WTC11 (cell line): ENCODE measurements around the gene PIGP. TPM values are rescaled to one million over a fixed set of nuclear protein-coding genes. Genes with fewer than 3 reads are reported as not detected.

Experiments used
- ATAC-seq: fragments of 200-7000 bp; cut with Tn5 transposase; 2 replicates; pipeline ENCODE4 v1.10.0; 2021; ENCODE audit warnings: mild to moderate bottlenecking, moderate library complexity
- CTCF ChIA-PET: fragments of 300-600 bp; sonication (Branson Sonifier 250); formaldehyde crosslinking; loops from one replicate; lab custom pipeline; 2021; ENCODE audit warnings: antibody characterized with exemption; lab: Charles Lee
- POLR2A ChIA-PET: fragments of 350-600 bp; sonication (Branson Sonifier 250); formaldehyde crosslinking; loops from one replicate; lab custom pipeline; 2021; ENCODE audit warnings: antibody characterized with exemption; lab: Charles Lee
- DNase-seq: peaks from one replicate; pipeline ENCODE4 v3.0.0; 2021; ENCODE audit warnings: low spot score
- H3K27ac Mint-ChIP-seq: 2 replicates; pipeline ENCODE4 v1.8.0; 2021; ENCODE audit warnings: mixed read lengths
- H3K27me3 Mint-ChIP-seq: 2 replicates; pipeline ENCODE4 v1.8.0; 2021; ENCODE audit warnings: low read depth, mild to moderate bottlenecking, moderate library complexity, mixed read lengths
- H3K36me3 Mint-ChIP-seq: 2 replicates; pipeline ENCODE4 v1.8.0; 2021; ENCODE audit warnings: mixed read lengths
- H3K4me1 Mint-ChIP-seq: 2 replicates; pipeline ENCODE4 v1.8.0; 2022; ENCODE audit warnings: mixed read lengths
- H3K4me3 Mint-ChIP-seq: 2 replicates; pipeline ENCODE4 v1.8.0; 2021; ENCODE audit warnings: mild to moderate bottlenecking, moderate library complexity, mixed read lengths
- H3K9me3 Mint-ChIP-seq: 2 replicates; pipeline ENCODE4 v1.8.0; 2021; ENCODE audit warnings: mixed read lengths
- IRF2 ChIP-seq: sonication (generic); formaldehyde crosslinking; IDR thresholded peaks from 2 replicates; pipeline ENCODE4 v1.8.0; 2022; ENCODE audit warnings: low read depth, missing genetic modification reagents, borderline replicate concordance
- NFATC4 ChIP-seq: fragments of 250-450 bp; sonication (Bioruptor Pico); IDR thresholded peaks from 2 replicates; pipeline ENCODE4 v1.9.0; 2021; ENCODE audit warnings: mild to moderate bottlenecking
- NR1H2 ChIP-seq: sonication (generic); formaldehyde crosslinking; IDR thresholded peaks from 2 replicates; pipeline ENCODE4 v1.9.0; 2021; ENCODE audit warnings: mild to moderate bottlenecking, moderate library complexity, missing genetic modification reagents
- RORB ChIP-seq: fragments of 250-450 bp; sonication (Bioruptor Pico); IDR thresholded peaks from 2 replicates; pipeline ENCODE4 v1.9.0; 2021; ENCODE audit warnings: mild to moderate bottlenecking
- TEAD1 ChIP-seq: sonication (generic); formaldehyde crosslinking; IDR thresholded peaks from 2 replicates; pipeline ENCODE4 v1.8.0; 2022; ENCODE audit warnings: mild to moderate bottlenecking, missing genetic modification reagents
- TEAD4 ChIP-seq: sonication (generic); formaldehyde crosslinking; IDR thresholded peaks from 2 replicates; pipeline ENCODE4 v1.8.0; 2022; ENCODE audit warnings: mild to moderate bottlenecking, missing genetic modification reagents
- ZNF121 ChIP-seq: sonication (generic); formaldehyde crosslinking; IDR thresholded peaks from 2 replicates; pipeline ENCODE4 v1.8.0; 2023; ENCODE audit warnings: missing genetic modification reagents
- ZNF138 ChIP-seq: sonication (generic); formaldehyde crosslinking; conservative IDR thresholded peaks from 2 replicates; pipeline ENCODE4 v1.8.1; 2022; ENCODE audit warnings: mild to moderate bottlenecking, moderate library complexity, missing genetic modification reagents
- ZNF671 ChIP-seq: fragments of 250-450 bp; sonication (Bioruptor Pico); IDR thresholded peaks from 2 replicates; pipeline ENCODE4 v1.8.0; 2021; ENCODE audit warnings: mild to moderate bottlenecking
- total RNA-seq: library from RNA; stranded (reverse); gene quantifications from 3 replicates; pipeline ENCODE4 v1.2.3, GENCODE V29; 2021
- TF ChIP-seq, protein P1 (sequence below): sonication (generic); formaldehyde crosslinking; conservative IDR thresholded peaks from 2 replicates; pipeline ENCODE4 v1.8.1; 2023; ENCODE audit warnings: mild to moderate bottlenecking, low read depth, missing genetic modification reagents, moderate library complexity
- TF ChIP-seq, protein P2 (sequence below): fragments of 200-600 bp; IDR thresholded peaks from 2 replicates; pipeline ENCODE4 v1.8.0; 2022; ENCODE audit warnings: antibody characterized with exemption
- TF ChIP-seq, protein P3 (sequence below): sonication (generic); formaldehyde crosslinking; IDR thresholded peaks from 2 replicates; pipeline ENCODE4 v1.8.1; 2022; ENCODE audit warnings: mild to moderate bottlenecking, moderate library complexity, missing genetic modification reagents
- TF ChIP-seq, protein P4 (sequence below): sonication (generic); formaldehyde crosslinking; IDR thresholded peaks from 2 replicates; pipeline ENCODE4 v1.8.1; 2022; ENCODE audit warnings: low read depth, missing genetic modification reagents, borderline replicate concordance
- TF ChIP-seq, protein P5 (sequence below): fragments of 250-450 bp; sonication (Bioruptor Pico); IDR thresholded peaks from 2 replicates; pipeline ENCODE4 v1.9.0; 2021; ENCODE audit warnings: mild to moderate bottlenecking, borderline replicate concordance
- TF ChIP-seq, protein P6 (sequence below): fragments of 250-450 bp; sonication (Bioruptor Pico); conservative IDR thresholded peaks from 2 replicates; pipeline ENCODE4 v1.9.0; 2021; ENCODE audit warnings: mild to moderate bottlenecking

Gene PIGP
- total RNA-seq, 1 experiment from 2014 or later = 10.9 TPM

DNA sequence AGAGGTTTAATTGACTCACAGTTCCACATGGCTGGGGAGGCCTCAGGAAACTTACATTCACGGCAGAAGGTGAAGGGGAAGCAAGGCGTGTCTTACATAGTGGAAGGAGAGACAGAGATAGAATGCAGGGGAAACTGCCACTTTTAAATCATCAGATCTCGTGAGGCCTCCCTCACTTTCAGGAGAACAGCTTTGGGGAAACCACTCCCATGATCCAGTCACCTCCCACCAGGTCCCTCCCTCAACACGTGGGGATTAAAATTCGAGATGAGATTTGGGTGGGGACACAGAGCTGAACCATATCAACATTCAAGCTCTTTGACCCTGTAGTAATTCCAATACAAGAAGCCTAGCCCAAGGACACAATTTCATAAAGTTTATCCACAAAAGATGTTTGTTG, 13.7 kb downstream of the PIGP start:
- TF ChIP-seq NFATC4 (no peak), RORB (no peak), NR1H2 (CRISPR knock-in tag) (no peak), ZNF121 (CRISPR knock-in tag) (no peak), TEAD4 (CRISPR knock-in tag) (no peak), ZNF671 (no peak), IRF2 (CRISPR knock-in tag) (no peak), ZNF138 (no peak), TEAD1 (CRISPR knock-in tag) (no peak)
- TF ChIP-seq, protein P1, sequence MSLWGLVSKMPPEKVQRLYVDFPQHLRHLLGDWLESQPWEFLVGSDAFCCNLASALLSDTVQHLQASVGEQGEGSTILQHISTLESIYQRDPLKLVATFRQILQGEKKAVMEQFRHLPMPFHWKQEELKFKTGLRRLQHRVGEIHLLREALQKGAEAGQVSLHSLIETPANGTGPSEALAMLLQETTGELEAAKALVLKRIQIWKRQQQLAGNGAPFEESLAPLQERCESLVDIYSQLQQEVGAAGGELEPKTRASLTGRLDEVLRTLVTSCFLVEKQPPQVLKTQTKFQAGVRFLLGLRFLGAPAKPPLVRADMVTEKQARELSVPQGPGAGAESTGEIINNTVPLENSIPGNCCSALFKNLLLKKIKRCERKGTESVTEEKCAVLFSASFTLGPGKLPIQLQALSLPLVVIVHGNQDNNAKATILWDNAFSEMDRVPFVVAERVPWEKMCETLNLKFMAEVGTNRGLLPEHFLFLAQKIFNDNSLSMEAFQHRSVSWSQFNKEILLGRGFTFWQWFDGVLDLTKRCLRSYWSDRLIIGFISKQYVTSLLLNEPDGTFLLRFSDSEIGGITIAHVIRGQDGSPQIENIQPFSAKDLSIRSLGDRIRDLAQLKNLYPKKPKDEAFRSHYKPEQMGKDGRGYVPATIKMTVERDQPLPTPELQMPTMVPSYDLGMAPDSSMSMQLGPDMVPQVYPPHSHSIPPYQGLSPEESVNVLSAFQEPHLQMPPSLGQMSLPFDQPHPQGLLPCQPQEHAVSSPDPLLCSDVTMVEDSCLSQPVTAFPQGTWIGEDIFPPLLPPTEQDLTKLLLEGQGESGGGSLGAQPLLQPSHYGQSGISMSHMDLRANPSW = no peak
- TF ChIP-seq, protein P2, sequence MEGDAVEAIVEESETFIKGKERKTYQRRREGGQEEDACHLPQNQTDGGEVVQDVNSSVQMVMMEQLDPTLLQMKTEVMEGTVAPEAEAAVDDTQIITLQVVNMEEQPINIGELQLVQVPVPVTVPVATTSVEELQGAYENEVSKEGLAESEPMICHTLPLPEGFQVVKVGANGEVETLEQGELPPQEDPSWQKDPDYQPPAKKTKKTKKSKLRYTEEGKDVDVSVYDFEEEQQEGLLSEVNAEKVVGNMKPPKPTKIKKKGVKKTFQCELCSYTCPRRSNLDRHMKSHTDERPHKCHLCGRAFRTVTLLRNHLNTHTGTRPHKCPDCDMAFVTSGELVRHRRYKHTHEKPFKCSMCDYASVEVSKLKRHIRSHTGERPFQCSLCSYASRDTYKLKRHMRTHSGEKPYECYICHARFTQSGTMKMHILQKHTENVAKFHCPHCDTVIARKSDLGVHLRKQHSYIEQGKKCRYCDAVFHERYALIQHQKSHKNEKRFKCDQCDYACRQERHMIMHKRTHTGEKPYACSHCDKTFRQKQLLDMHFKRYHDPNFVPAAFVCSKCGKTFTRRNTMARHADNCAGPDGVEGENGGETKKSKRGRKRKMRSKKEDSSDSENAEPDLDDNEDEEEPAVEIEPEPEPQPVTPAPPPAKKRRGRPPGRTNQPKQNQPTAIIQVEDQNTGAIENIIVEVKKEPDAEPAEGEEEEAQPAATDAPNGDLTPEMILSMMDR = no peak
- TF ChIP-seq, protein P3, sequence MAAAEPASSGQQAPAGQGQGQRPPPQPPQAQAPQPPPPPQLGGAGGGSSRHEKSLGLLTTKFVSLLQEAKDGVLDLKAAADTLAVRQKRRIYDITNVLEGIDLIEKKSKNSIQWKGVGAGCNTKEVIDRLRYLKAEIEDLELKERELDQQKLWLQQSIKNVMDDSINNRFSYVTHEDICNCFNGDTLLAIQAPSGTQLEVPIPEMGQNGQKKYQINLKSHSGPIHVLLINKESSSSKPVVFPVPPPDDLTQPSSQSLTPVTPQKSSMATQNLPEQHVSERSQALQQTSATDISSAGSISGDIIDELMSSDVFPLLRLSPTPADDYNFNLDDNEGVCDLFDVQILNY (CRISPR knock-in tag) = no peak
- TF ChIP-seq, protein P4, sequence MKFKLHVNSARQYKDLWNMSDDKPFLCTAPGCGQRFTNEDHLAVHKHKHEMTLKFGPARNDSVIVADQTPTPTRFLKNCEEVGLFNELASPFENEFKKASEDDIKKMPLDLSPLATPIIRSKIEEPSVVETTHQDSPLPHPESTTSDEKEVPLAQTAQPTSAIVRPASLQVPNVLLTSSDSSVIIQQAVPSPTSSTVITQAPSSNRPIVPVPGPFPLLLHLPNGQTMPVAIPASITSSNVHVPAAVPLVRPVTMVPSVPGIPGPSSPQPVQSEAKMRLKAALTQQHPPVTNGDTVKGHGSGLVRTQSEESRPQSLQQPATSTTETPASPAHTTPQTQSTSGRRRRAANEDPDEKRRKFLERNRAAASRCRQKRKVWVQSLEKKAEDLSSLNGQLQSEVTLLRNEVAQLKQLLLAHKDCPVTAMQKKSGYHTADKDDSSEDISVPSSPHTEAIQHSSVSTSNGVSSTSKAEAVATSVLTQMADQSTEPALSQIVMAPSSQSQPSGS = no peak
- TF ChIP-seq, protein P5, sequence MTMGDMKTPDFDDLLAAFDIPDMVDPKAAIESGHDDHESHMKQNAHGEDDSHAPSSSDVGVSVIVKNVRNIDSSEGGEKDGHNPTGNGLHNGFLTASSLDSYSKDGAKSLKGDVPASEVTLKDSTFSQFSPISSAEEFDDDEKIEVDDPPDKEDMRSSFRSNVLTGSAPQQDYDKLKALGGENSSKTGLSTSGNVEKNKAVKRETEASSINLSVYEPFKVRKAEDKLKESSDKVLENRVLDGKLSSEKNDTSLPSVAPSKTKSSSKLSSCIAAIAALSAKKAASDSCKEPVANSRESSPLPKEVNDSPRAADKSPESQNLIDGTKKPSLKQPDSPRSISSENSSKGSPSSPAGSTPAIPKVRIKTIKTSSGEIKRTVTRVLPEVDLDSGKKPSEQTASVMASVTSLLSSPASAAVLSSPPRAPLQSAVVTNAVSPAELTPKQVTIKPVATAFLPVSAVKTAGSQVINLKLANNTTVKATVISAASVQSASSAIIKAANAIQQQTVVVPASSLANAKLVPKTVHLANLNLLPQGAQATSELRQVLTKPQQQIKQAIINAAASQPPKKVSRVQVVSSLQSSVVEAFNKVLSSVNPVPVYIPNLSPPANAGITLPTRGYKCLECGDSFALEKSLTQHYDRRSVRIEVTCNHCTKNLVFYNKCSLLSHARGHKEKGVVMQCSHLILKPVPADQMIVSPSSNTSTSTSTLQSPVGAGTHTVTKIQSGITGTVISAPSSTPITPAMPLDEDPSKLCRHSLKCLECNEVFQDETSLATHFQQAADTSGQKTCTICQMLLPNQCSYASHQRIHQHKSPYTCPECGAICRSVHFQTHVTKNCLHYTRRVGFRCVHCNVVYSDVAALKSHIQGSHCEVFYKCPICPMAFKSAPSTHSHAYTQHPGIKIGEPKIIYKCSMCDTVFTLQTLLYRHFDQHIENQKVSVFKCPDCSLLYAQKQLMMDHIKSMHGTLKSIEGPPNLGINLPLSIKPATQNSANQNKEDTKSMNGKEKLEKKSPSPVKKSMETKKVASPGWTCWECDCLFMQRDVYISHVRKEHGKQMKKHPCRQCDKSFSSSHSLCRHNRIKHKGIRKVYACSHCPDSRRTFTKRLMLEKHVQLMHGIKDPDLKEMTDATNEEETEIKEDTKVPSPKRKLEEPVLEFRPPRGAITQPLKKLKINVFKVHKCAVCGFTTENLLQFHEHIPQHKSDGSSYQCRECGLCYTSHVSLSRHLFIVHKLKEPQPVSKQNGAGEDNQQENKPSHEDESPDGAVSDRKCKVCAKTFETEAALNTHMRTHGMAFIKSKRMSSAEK = no peak
- TF ChIP-seq, protein P6, sequence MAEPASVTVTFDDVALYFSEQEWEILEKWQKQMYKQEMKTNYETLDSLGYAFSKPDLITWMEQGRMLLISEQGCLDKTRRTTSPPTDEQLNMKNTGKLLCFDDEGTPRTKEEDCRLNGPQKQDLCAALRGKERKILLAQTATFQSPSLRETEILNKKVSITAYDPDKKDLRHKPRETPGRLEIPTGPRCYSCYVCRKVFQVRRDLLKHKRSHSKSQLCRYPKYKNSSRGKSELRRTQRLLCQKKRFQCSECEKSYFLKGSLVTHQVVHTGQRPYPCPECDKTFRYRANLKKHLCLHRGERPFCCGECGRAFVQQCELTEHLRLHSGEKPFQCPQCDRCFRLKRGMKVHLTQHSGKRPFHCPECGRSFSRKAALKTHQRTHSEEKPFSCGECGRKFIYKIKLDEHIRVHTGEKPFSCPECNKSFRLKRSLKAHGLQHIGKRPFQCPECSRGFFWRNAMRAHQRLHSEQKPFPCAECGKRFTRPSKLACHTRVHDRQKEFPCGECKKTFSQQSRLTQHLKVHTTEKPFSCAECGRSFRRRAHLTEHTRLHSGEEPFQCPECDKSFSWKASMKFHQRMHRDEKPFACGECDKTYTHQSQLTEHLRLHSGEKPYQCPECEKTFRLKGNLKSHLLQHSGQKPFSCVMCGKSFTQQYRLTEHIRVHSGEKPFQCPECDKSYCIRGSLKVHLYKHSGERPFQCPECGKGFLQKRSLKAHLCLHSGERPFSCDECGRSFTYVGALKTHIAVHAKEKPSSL (CRISPR knock-in tag) = no peak
- ChIA-PET POLR2A (no interaction called here), CTCF (interaction anchor here (2.5 kb wide), 1 partner anchor 82 kb away, joined by 9 read pairs; no protein-coding TSS in a partner anchor)
- DNase-seq (no peak), ATAC-seq (no peak)
- H3K9me3 Mint-ChIP-seq = peaks cover 14% of the 10 kb centered on the region
- H3K36me3 Mint-ChIP-seq = 0 out of 2 replicates have a peak, but pooled peaks cover 7% of the 10 kb centered on the region
- H3K4me3 Mint-ChIP-seq = no peak overlapping the region
- peaks cover 14% of the 10 kb centered on the region for H3K27me3 Mint-ChIP-seq
- H3K27ac Mint-ChIP-seq = no peak overlapping the region
- H3K4me1 Mint-ChIP-seq = peaks cover 34% of the 10 kb centered on the region
